ENCODE measurements around the gene ASB1.

- TF ChIP-seq CTCF (IDR thresholded peaks at IDR 0.05): no peak
- no peak for TF ChIP-seq ZFX (IDR thresholded peaks at IDR 0.05; ENCODE audit: borderline replicate concordance)
These were observed 23.2 kb downstream of the ASB1 start for GRCh38 chr2:238449909-238450417.
